Activated T-helper 17 cell treated with anti-CD3 and anti-CD28 coated beads, Interleukin-2, amount 50 U/mL, for 72 hours (primary cell): Measurements from ENCODE around the gene TREM1. TPM values are rescaled to one million over a fixed set of nuclear protein-coding genes. Genes with fewer than 3 reads are reported as not detected.

Experiments used
- ATAC-seq: fragments of 150-1000 bp; cut with Tn5 transposase; replicated peaks from 2 replicates; pipeline ENCODE4 v1.10.0; 2021; ENCODE audit warnings: mild to moderate bottlenecking, moderate library complexity
- H3K27ac Mint-ChIP-seq: one replicate; pipeline ENCODE4 v1.8.0; 2022; ENCODE audit warnings: mixed read lengths
- H3K27me3 Mint-ChIP-seq: one replicate; pipeline ENCODE4 v1.8.0; 2022; ENCODE audit warnings: mixed read lengths
- H3K36me3 Mint-ChIP-seq: one replicate; pipeline ENCODE4 v1.8.0; 2022; ENCODE audit warnings: low read depth, mild to moderate bottlenecking, mixed read lengths
- H3K4me1 Mint-ChIP-seq: one replicate; pipeline ENCODE4 v1.8.0; 2022; ENCODE audit warnings: mixed read lengths
- H3K4me3 Mint-ChIP-seq: one replicate; pipeline ENCODE4 v1.8.0; 2022; ENCODE audit warnings: mild to moderate bottlenecking, mixed read lengths
- H3K9me3 Mint-ChIP-seq: one replicate; pipeline ENCODE4 v1.8.0; 2022; ENCODE audit warnings: mixed read lengths
- total RNA-seq, 2 donors: library from RNA; stranded (reverse); gene quantifications; one replicate each; pipeline ENCODE4 v1.2.3, GENCODE V29; 2022

The TREM1 gene
- total RNA-seq, 2 donors from 2014 or later, result 5.1 TPM; not detected in 1

DNA sequence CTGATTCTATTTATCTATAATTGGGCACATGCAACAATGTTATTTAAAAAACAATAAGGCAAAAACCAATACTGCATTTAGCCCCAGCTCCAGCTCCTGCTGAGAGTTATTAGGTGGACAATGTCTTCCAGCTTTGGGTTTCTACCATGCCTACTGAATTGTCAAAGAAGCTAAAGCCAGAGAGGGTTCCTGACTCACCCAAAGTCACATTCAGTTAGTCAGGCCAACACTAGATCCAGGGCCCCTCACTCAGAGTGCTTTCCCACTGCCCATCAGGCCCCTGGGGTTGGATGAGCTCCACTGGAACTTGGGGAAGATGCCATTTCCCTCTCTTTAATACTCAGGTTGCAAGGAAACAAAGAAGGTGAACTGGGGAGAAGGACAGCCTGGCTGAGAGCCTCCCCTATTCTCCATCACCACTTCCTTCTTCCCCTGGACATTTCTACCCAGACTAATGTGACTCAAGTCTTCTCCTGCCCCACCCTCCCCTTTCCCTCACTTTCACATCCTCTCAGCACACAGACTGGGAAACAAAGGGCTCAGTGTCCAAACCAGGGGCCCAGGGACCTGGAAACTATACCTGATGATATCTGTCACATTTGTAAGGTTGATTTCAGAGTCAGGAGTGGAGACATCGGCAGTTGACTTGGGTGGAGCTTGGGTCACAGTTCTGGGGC, 6.0 kb downstream of the TREM1 start:
- peaks cover 10% of the 10 kb centered on the region for H3K4me1 Mint-ChIP-seq
- H3K27ac Mint-ChIP-seq, result no peak overlapping the region
- no peak for ATAC-seq
- H3K4me3 Mint-ChIP-seq, result no peak overlapping the region
- no peaks in the 10 kb centered on the region for H3K9me3 Mint-ChIP-seq
- no peaks in the 10 kb centered on the region for H3K36me3 Mint-ChIP-seq
- H3K27me3 Mint-ChIP-seq, result peaks cover 11% of the 10 kb centered on the region

- peak overlapping the region; percentile 47 for H3K27ac Mint-ChIP-seq
- H3K27me3 Mint-ChIP-seq, result peaks cover 9% of the 10 kb centered on the region
- H3K9me3 Mint-ChIP-seq, result no peaks in the 10 kb centered on the region
- H3K4me3 Mint-ChIP-seq, result no peak overlapping the region
- peak; percentile 74 for ATAC-seq
- no peaks in the 10 kb centered on the region for H3K36me3 Mint-ChIP-seq
- peaks cover 10% of the 10 kb centered on the region for H3K4me1 Mint-ChIP-seq
These were observed 7.6 kb downstream of the TREM1 start for GRCh38 chr6:41278699-41279405.

GRCh38 chr6:41277605-41278004, 8.9 kb downstream of the TREM1 start:
- Mint-ChIP-seq H3K36me3 (no peaks in the 10 kb centered on the region), H3K27ac (no peak overlapping the region), H3K27me3 (peaks cover 5% of the 10 kb centered on the region), H3K4me3 (no peak overlapping the region), H3K9me3 (no peaks in the 10 kb centered on the region), H3K4me1 (peaks cover 10% of the 10 kb centered on the region)
- no peak for ATAC-seq

DNA sequence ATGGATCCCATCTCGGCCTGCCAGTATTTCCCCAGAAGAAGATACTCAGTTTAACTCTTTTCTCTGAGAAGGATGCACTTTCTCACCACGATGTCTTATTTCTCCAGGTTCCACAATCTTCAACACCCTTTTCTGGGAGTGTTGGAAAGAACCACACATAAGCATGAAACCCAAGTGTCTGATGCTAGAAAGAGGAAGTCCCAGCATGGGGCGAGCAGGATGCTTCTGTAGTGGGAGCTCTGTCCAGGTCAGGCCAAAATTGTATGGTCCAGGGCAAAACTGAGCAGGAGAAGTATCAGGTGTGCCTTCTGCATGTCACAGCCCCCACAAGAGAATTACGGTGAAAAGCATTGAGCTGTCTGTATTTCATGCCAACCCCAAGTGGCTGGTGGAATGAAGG, 11.0 kb downstream of the TREM1 start:
- no peak overlapping the region for H3K4me3 Mint-ChIP-seq
- no peaks in the 10 kb centered on the region for H3K9me3 Mint-ChIP-seq
- no peaks in the 10 kb centered on the region for H3K27me3 Mint-ChIP-seq
- ATAC-seq, result no peak
- peaks cover 5% of the 10 kb centered on the region for H3K4me1 Mint-ChIP-seq
- H3K36me3 Mint-ChIP-seq, result no peaks in the 10 kb centered on the region
- no peak overlapping the region for H3K27ac Mint-ChIP-seq

DNA sequence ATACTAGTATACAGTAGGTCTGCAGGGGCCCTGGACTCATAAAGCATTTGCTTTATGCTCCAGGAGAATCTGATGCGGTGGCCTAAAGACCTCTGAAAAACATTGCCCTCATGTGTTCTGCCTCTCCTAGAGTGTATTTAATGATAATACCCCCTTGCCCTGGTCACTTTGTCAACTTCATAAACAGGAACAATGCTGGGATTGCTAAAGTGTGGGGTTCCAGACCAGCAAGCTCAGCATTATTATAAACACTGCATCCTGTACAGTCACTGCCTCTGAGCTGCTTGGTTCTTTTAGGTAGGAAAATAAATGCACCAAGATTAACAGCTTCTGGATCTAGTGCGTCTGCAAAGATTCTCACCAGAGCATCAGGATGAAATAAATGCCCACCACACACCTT, 12.2 kb downstream of the TREM1 start:
- no peak overlapping the region for H3K27ac Mint-ChIP-seq
- H3K27me3 Mint-ChIP-seq, result no peaks in the 10 kb centered on the region
- H3K4me3 Mint-ChIP-seq, result no peak overlapping the region
- H3K36me3 Mint-ChIP-seq, result no peaks in the 10 kb centered on the region
- H3K4me1 Mint-ChIP-seq, result peaks cover 4% of the 10 kb centered on the region
- ATAC-seq, result no peak
- H3K9me3 Mint-ChIP-seq, result no peaks in the 10 kb centered on the region

GRCh38 chr6:41273714-41274113, 12.8 kb downstream of the TREM1 start:
- Mint-ChIP-seq H3K4me1 (no peaks in the 10 kb centered on the region), H3K27me3 (no peaks in the 10 kb centered on the region), H3K9me3 (no peaks in the 10 kb centered on the region), H3K4me3 (no peak overlapping the region), H3K36me3 (no peaks in the 10 kb centered on the region), H3K27ac (no peak overlapping the region)
- no peak for ATAC-seq

DNA sequence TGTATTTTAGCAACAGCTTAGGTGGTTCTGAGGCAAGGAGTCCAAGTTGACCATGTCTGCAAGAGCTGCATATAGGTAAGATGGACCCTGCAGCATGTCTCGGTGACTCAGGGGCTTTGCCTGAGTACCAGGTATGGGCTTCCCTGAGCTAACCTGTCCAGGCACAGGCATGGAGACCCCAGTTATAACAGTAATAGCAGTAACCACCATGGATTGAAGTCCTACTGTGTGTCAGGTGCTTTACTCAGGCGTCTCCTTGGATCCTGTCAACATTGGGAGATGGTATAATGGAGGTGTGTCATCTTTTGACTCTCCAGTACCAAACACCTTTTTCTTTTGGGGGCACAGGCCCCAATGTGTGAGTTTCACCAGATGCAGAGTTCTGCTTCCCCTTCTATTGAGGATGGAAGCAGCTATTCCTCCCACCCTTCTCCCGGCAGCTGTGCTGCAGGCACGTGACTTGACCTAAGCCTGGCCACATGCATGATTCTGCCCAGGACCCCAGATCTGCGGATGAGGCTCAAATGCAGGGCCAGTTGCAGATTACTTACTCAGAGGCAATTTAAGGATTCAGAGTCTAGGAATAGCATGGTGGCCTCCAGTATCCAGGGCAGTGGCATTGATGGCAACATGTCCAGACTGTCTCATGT, 13.8 kb downstream of the TREM1 start:
- H3K4me1 Mint-ChIP-seq, result no peaks in the 10 kb centered on the region
- ATAC-seq, result no peak
- H3K4me3 Mint-ChIP-seq, result no peak overlapping the region
- no peaks in the 10 kb centered on the region for H3K27me3 Mint-ChIP-seq
- H3K9me3 Mint-ChIP-seq, result no peaks in the 10 kb centered on the region
- H3K36me3 Mint-ChIP-seq, result no peaks in the 10 kb centered on the region
- no peak overlapping the region for H3K27ac Mint-ChIP-seq

- Mint-ChIP-seq H3K27ac (no peak overlapping the region), H3K36me3 (no peaks in the 10 kb centered on the region), H3K4me1 (no peaks in the 10 kb centered on the region), H3K4me3 (no peak overlapping the region), H3K9me3 (no peaks in the 10 kb centered on the region), H3K27me3 (no peaks in the 10 kb centered on the region)
- no peak for ATAC-seq
These were observed 14.5 kb downstream of the TREM1 start for GRCh38 chr6:41271901-41272395.

DNA sequence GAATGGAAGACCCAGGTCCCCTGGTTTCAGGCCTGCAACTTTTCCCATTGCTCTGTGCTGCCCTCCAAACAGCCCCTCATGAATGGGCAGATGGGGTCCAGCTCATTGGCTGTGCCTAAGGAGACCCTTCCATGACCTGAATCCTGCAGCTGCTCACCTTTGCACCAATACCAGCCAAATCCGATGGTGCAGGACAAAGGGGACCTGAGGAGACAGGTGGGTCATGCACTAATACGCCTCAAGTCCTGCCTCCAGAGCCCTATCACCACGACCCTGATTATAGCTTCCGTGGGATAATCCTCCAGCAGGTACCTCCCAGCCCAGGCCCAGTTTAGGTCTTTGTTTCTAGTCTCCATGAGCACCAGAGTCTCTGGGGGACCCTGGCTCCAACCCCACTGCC, 16.8 kb downstream of the TREM1 start:
- Mint-ChIP-seq H3K36me3 (no peaks in the 10 kb centered on the region), H3K9me3 (no peaks in the 10 kb centered on the region), H3K4me1 (no peaks in the 10 kb centered on the region), H3K27ac (no peak overlapping the region), H3K27me3 (no peaks in the 10 kb centered on the region), H3K4me3 (no peak overlapping the region)
- no peak for ATAC-seq

DNA sequence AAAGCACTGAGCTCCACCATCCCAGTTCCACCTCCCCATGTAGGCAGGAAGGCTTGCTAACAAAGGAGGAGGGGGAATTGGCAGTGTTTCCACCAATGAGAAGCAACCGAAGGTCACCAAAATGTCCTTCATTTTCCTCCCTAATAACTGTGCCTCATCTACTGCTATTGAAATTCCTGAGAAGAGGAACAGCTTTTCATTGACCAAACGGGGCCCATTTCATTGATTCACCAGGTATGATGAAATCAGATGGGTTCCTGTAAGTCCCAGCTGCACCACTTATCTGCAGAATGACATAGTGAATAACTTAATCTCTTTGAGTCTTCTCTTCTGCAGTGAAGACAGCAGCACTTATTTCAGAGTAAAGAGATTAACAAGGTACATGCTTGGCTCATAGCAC, 17.3 kb downstream of the TREM1 start:
- Mint-ChIP-seq H3K9me3 (no peaks in the 10 kb centered on the region), H3K27me3 (no peaks in the 10 kb centered on the region), H3K4me1 (no peaks in the 10 kb centered on the region), H3K4me3 (no peak overlapping the region), H3K36me3 (no peaks in the 10 kb centered on the region), H3K27ac (no peak overlapping the region)
- no peak for ATAC-seq

- H3K36me3 Mint-ChIP-seq, result no peaks in the 10 kb centered on the region
- no peak overlapping the region for H3K4me3 Mint-ChIP-seq
- H3K9me3 Mint-ChIP-seq, result no peaks in the 10 kb centered on the region
- no peak overlapping the region for H3K27ac Mint-ChIP-seq
- no peaks in the 10 kb centered on the region for H3K4me1 Mint-ChIP-seq
- ATAC-seq, result no peak
- no peaks in the 10 kb centered on the region for H3K27me3 Mint-ChIP-seq
These were observed 18.0 kb downstream of the TREM1 start for GRCh38 chr6:41268478-41268877.

DNA sequence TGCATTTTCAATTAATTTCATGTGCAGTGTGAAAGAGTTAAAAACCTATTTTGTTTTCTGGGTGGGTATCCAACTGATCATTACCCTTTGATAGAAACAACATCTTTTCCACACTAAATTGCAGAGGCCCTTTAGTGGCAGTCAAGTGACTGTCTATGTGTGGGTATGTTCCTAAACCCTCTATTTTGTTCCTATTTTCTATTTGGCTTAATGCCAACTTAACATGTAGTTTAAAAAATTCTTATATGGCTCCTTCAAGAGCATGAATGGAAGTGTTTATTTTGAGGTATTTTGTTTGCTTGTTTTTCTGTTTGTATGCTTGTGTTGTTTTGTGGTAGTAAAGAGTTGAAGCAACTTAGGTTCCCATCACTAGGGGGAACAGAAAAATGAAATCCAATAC, 19.9 kb downstream of the TREM1 start:
- no peak for ATAC-seq
- Mint-ChIP-seq H3K27me3 (no peaks in the 10 kb centered on the region), H3K4me1 (no peaks in the 10 kb centered on the region), H3K27ac (no peak overlapping the region), H3K4me3 (no peak overlapping the region), H3K36me3 (no peaks in the 10 kb centered on the region), H3K9me3 (peaks cover 7% of the 10 kb centered on the region)

- Mint-ChIP-seq H3K4me3 (no peak overlapping the region), H3K27ac (no peak overlapping the region), H3K27me3 (no peaks in the 10 kb centered on the region), H3K36me3 (no peaks in the 10 kb centered on the region), H3K9me3 (peaks cover 12% of the 10 kb centered on the region), H3K4me1 (no peaks in the 10 kb centered on the region)
- ATAC-seq, result no peak
These were observed 23.2 kb downstream of the TREM1 start for GRCh38 chr6:41263267-41263666.

DNA sequence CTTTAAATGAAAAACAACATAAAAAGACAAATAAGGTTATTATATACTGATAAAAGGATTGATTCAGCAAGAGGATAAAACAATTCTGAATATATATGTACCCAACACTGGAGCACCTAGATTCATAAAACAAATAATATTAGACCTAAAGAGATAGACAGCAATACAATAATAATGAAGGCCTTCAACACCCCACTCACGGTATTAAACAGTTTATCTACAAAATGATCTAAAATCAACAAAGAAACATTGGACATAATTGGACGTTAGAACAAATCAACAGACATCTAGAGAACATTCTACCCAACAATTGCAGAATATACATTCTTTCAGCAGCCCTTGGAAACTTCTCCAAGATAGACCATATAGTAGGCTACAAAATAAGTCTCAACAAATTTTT, 24.1 kb downstream of the TREM1 start:
- Mint-ChIP-seq H3K27me3 (no peaks in the 10 kb centered on the region), H3K4me3 (no peak overlapping the region), H3K9me3 (peaks cover 12% of the 10 kb centered on the region), H3K4me1 (no peaks in the 10 kb centered on the region), H3K27ac (no peak overlapping the region), H3K36me3 (no peaks in the 10 kb centered on the region)
- ATAC-seq, result no peak

- no peak for ATAC-seq
- Mint-ChIP-seq H3K36me3 (no peaks in the 10 kb centered on the region), H3K4me3 (no peak overlapping the region), H3K4me1 (peaks cover 3% of the 10 kb centered on the region), H3K27me3 (no peaks in the 10 kb centered on the region), H3K9me3 (peaks cover 12% of the 10 kb centered on the region), H3K27ac (no peak overlapping the region)
These were observed 28.3 kb downstream of the TREM1 start for GRCh38 chr6:41258196-41258493.
